Measurements from ENCODE around the gene IL1RAPL2.
A peak's percentile ranks its signal among the peaks of the same experiment; 100 is the strongest.
"Not testable (repeated sequence)": the region's sequence is repeated elsewhere in the genome, so short reads cannot be mapped to it uniquely, and the experiment has no call there.

IL1RAPL2 gene

GRCh38 chrX:105701310-105702052, 1135.5 kb downstream of the IL1RAPL2 start:
- DNase-seq (ENCODE audit: low spot score) = peak; percentile 4

- no peak for DNase-seq (ENCODE audit: low spot score)
Observed at GRCh38 chrX:105703876-105704275, 1137.9 kb downstream of the IL1RAPL2 start.

GRCh38 chrX:105706041-105706440, 1140.0 kb downstream of the IL1RAPL2 start:
- no peak for DNase-seq (ENCODE audit: low spot score)

- no peak for DNase-seq (ENCODE audit: low spot score)
Observed at GRCh38 chrX:105711805-105712204, 1145.8 kb downstream of the IL1RAPL2 start.

GRCh38 chrX:105715746-105716145, 1149.7 kb downstream of the IL1RAPL2 start:
- DNase-seq (ENCODE audit: low spot score) = no peak

GRCh38 chrX:105723966-105724735, 1158.2 kb downstream of the IL1RAPL2 start:
- no peak for DNase-seq (ENCODE audit: low spot score)

- DNase-seq (ENCODE audit: low spot score) = no peak
Observed at GRCh38 chrX:105725228-105725627, 1159.2 kb downstream of the IL1RAPL2 start.

- no peak for DNase-seq (ENCODE audit: low spot score)
Observed at GRCh38 chrX:105738162-105738561, 1172.2 kb downstream of the IL1RAPL2 start.

- DNase-seq (ENCODE audit: low spot score) = no peak
Observed at GRCh38 chrX:105744291-105744690, 1178.3 kb downstream of the IL1RAPL2 start.

- DNase-seq (ENCODE audit: low spot score) = no peak
Observed at GRCh38 chrX:105744946-105745345, 1178.9 kb downstream of the IL1RAPL2 start.

GRCh38 chrX:105745863-105746262, 1179.9 kb downstream of the IL1RAPL2 start:
- peak; percentile 11 for DNase-seq (ENCODE audit: low spot score)

GRCh38 chrX:105752338-105752956, 1186.4 kb downstream of the IL1RAPL2 start:
- no peak for DNase-seq (ENCODE audit: low spot score)

- DNase-seq (ENCODE audit: low spot score) = no peak
Observed at GRCh38 chrX:105753411-105753810, 1187.4 kb downstream of the IL1RAPL2 start.

- no peak for DNase-seq (ENCODE audit: low spot score)
Observed at GRCh38 chrX:105754286-105754964, 1188.4 kb downstream of the IL1RAPL2 start.

GRCh38 chrX:105755109-105755508, 1189.1 kb downstream of the IL1RAPL2 start:
- DNase-seq (ENCODE audit: low spot score) = no peak

- DNase-seq (ENCODE audit: low spot score) = no peak
Observed at GRCh38 chrX:105758754-105759153, 1192.8 kb downstream of the IL1RAPL2 start.

- DNase-seq (ENCODE audit: low spot score) = no peak
Observed at GRCh38 chrX:105759598-105759997, 1193.6 kb downstream of the IL1RAPL2 start.

GRCh38 chrX:105765691-105766090, 1199.7 kb downstream of the IL1RAPL2 start:
- DNase-seq (ENCODE audit: low spot score) = no peak

GRCh38 chrX:105773801-105774200, 1207.8 kb downstream of the IL1RAPL2 start:
- no peak for DNase-seq (ENCODE audit: low spot score)

- DNase-seq (ENCODE audit: low spot score) = no peak
Observed at GRCh38 chrX:105775679-105776078, 1209.7 kb downstream of the IL1RAPL2 start.

GRCh38 chrX:105781804-105782203, 1215.8 kb downstream of the IL1RAPL2 start:
- DNase-seq (ENCODE audit: low spot score) = no peak

GRCh38 chrX:105796877-105797276, 1230.9 kb downstream of the IL1RAPL2 start:
- not testable (repeated sequence) for DNase-seq (ENCODE audit: low spot score)
